HFFc6 (cell line): Measurements from ENCODE around the gene CRYGB. TPM values are rescaled to one million over a fixed set of nuclear protein-coding genes. Genes with fewer than 3 reads are reported as not detected.

Source experiments
- DNase-seq: peaks from one replicate; pipeline ENCODE4 v3.0.0-alpha.2; 2018
- H3K27ac Mint-ChIP-seq: 2 replicates; pipeline ENCODE4 v1.8.0; 2020; ENCODE audit warnings: mild to moderate bottlenecking, mixed read lengths
- H3K27me3 Mint-ChIP-seq: 2 replicates; pipeline ENCODE4 v1.8.0; 2021; ENCODE audit warnings: mild to moderate bottlenecking, moderate library complexity, mixed read lengths; ENCODE audit not compliant: insufficient read depth
- H3K36me3 Mint-ChIP-seq: 2 replicates; pipeline ENCODE4 v1.8.0; 2021; ENCODE audit warnings: low read depth, mixed read lengths
- H3K4me1 Mint-ChIP-seq: 2 replicates; pipeline ENCODE4 v1.8.0; 2020; ENCODE audit warnings: low read depth, mixed read lengths
- H3K4me3 Mint-ChIP-seq: 2 replicates; pipeline ENCODE4 v1.8.0; 2020; ENCODE audit warnings: mild to moderate bottlenecking, moderate library complexity, mixed read lengths
- H3K9me3 Mint-ChIP-seq: 2 replicates; pipeline ENCODE4 v1.8.0; 2020; ENCODE audit warnings: mild to moderate bottlenecking, mixed read lengths
- total RNA-seq, 6 experiments: library from RNA; stranded (reverse); fragmentation: NEBNext Ultra II Directional; extraction: Animal tissue kit (Norgen Biotek cat#: 25700); gene quantifications; 2 replicates in 1 of 6; 3 replicates in 5 of 6; pipeline ENCODE4 v1.2.3, GENCODE V29; 2021
- TF ChIP-seq, protein P1 (sequence below): fragments of 200-600 bp; sonication (generic); IDR thresholded peaks from 2 replicates; pipeline ENCODE4 v1.5.0; 2021; ENCODE audit warnings: antibody characterized with exemption, mild to moderate bottlenecking

CRYGB gene
- total RNA-seq, 6 experiments from 2014 or later = not detected

DNA sequence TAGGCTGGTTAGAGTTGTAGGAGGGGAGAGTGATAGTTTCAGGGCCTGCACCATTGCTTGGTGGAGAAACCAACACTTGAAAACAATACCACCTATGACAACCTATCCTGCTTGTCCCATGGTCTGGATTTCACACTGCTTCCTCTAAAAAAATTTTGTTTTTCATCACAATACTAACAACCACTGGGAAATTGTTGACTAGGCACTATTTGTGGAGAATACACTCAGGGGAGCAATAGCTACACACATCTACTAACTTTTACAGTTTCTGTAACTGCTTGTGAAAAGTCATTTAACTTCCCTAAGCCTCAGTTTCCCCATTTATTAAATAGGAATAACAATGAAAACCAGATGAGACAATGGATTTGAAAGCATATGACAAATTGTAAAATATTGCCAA is 4.1 kb upstream of the CRYGB start:
- Mint-ChIP-seq H3K4me3 (no peak overlapping the region), H3K36me3 (no peaks in the 10 kb centered on the region), H3K27ac (no peak overlapping the region), H3K27me3 (peaks cover 7% of the 10 kb centered on the region), H3K9me3 (no peaks in the 10 kb centered on the region), H3K4me1 (no peaks in the 10 kb centered on the region)
- no peak for DNase-seq
- TF ChIP-seq, protein P1, sequence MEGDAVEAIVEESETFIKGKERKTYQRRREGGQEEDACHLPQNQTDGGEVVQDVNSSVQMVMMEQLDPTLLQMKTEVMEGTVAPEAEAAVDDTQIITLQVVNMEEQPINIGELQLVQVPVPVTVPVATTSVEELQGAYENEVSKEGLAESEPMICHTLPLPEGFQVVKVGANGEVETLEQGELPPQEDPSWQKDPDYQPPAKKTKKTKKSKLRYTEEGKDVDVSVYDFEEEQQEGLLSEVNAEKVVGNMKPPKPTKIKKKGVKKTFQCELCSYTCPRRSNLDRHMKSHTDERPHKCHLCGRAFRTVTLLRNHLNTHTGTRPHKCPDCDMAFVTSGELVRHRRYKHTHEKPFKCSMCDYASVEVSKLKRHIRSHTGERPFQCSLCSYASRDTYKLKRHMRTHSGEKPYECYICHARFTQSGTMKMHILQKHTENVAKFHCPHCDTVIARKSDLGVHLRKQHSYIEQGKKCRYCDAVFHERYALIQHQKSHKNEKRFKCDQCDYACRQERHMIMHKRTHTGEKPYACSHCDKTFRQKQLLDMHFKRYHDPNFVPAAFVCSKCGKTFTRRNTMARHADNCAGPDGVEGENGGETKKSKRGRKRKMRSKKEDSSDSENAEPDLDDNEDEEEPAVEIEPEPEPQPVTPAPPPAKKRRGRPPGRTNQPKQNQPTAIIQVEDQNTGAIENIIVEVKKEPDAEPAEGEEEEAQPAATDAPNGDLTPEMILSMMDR = no peak

DNA sequence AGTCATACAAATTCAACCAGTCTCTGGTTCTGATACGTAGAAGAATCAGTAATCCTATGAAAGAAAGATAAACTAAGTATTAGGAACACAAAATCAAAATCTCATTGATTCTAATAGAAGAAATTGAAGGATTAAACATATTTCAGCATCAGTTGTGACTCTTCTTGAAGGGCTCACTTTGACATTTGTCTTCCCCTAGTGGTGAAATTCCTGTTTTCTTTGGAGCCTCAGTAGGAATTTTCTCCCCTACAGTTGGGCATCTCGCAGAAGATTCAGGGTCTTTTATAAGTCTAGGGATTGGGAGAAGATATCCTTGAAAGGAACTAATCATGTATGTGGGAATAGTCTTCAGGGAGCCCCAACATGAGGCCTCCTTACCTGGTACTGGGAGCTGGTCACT is 2.8 kb upstream of the CRYGB start:
- Mint-ChIP-seq H3K27ac (no peak overlapping the region), H3K4me3 (no peak overlapping the region), H3K36me3 (no peaks in the 10 kb centered on the region), H3K4me1 (no peaks in the 10 kb centered on the region), H3K9me3 (no peaks in the 10 kb centered on the region), H3K27me3 (peaks cover 10% of the 10 kb centered on the region)
- no peak for DNase-seq
- TF ChIP-seq, protein P1 = peak; percentile 42; the same call in 1 of the 2 replicates

DNA sequence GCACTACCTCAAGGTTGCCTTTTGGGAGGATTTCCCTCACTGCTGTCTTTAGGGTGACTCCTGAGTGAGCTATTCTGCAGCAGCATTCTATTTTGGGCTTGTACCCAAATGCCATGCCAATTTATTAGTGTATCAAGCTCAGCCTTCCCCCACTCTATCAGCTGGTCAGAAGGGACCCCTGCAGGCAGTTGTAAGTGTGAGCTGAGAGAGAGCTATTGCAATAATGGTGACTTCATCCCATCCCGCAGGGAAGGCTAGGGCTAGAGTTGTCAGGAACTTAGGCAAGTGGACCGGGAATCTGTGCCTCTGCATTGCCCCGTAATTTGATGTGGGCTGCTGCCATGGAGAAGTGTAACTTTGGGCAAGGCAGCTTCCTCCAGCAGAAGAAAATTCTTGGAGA is 1.8 kb upstream of the CRYGB start:
- Mint-ChIP-seq H3K27ac (no peak overlapping the region), H3K27me3 (peaks cover 11% of the 10 kb centered on the region), H3K9me3 (no peaks in the 10 kb centered on the region), H3K4me3 (no peak overlapping the region), H3K4me1 (no peaks in the 10 kb centered on the region), H3K36me3 (no peaks in the 10 kb centered on the region)
- no peak for DNase-seq
- TF ChIP-seq, protein P1 = no peak

DNA sequence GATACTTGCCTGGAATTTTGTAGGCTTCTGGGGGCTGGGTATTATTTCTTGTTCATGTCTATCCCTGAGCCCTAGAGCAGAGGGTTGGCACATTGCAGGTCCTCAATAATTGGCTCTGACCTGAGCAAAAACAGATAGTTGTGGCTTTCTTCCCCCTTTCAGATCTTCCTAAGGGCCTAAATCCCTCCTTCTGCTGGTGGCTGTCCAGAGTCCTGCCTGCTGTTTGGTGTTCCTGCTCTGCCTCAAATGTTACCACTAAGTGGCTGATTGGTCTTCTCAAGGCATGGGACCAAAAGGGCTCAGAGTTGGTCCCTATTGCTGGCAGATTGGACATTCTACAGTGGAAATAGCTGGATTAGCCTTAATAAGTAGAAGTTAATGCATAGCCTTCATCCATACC is 1.1 kb upstream of the CRYGB start:
- peaks cover 11% of the 10 kb centered on the region for H3K27me3 Mint-ChIP-seq
- TF ChIP-seq, protein P1 = no peak
- H3K4me1 Mint-ChIP-seq = no peaks in the 10 kb centered on the region
- no peak overlapping the region for H3K4me3 Mint-ChIP-seq
- no peak for DNase-seq
- no peaks in the 10 kb centered on the region for H3K36me3 Mint-ChIP-seq
- H3K27ac Mint-ChIP-seq = no peak overlapping the region
- no peaks in the 10 kb centered on the region for H3K9me3 Mint-ChIP-seq

DNA sequence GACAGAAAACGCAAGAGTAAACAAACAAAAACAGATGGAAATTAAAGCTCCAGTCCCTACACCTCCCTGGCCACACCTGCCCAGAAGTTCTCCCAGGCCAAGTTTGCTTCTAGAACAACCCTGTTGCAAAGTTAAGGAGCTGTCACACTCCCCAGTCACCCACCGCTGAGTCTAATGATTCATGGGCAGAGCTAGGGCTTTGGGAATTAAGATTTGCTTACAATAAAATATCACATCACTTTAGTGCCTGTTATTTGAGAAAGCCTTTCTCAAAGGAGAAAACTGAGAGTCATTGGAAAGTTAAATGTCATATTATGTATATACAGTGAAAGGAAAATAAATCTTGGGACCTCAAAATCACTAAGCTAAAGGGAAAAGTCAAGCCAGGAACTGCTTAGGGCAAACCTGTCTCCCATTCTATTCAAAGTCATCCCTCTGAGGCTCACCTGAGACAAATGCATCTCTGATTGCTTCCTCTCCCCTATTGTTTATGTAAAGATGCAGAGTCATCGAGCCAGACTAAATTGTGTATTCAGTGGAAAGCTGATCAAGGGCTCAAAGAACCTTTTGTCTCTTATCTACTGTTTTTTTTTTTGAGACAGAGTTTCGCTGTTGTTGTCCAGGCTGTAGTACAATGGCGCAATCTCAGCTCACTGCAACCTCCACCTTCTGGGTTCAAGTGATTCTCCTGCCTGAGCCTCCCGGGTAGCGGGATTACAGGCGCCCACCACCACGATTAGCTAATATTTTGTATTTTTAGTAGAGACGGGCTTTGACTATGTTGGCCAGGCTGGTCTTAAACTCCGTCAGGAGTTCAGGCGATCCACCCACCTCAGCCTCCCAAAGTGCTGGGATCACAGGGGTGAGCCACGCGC is 2.8 kb downstream of the CRYGB start:
- Mint-ChIP-seq H3K27ac (no peak overlapping the region), H3K36me3 (peaks cover under 1% of the 10 kb centered on the region), H3K4me3 (no peak overlapping the region), H3K9me3 (peaks cover under 1% of the 10 kb centered on the region), H3K27me3 (peaks cover 3% of the 10 kb centered on the region), H3K4me1 (no peaks in the 10 kb centered on the region)
- TF ChIP-seq, protein P1 = no peak
- DNase-seq = no peak
